Measurements from ENCODE around the gene ATN1. TPM values are rescaled to one million over a fixed set of nuclear protein-coding genes. Genes with fewer than 3 reads are reported as not detected.

The ATN1 gene
- total RNA-seq, 1 donor from 2014 or later, result 34.3 TPM

GRCh38 chr12:6946033-6946919 lies 18.5 kb downstream of the ATN1 start:
- peak; percentile 78 for DNase-seq

GRCh38 chr12:6946920-6947374 lies 19.2 kb downstream of the ATN1 start:
- no peak for DNase-seq

- DNase-seq, result no peak
These were observed 19.9 kb downstream of the ATN1 start for GRCh38 chr12:6947615-6948014.

GRCh38 chr12:6948873-6949594 lies 21.3 kb downstream of the ATN1 start:
- DNase-seq, result no peak

- no peak for DNase-seq
These were observed 22.6 kb downstream of the ATN1 start for GRCh38 chr12:6950401-6950801.

- no peak for DNase-seq
These were observed 23.2 kb downstream of the ATN1 start, which contains the start of gene PTPN6 for GRCh38 chr12:6950811-6951540. Gene PTPN6, plus strand, starts transcription at chr12:6951356. Its CDS starts 157 bp downstream, at chr12:6951513.

GRCh38 chr12:6951551-6952120 lies 23.9 kb downstream of the ATN1 start:
- DNase-seq, result no peak

GRCh38 chr12:6952121-6952862 lies 24.5 kb downstream of the ATN1 start:
- no peak for DNase-seq

GRCh38 chr12:6952863-6953441 lies 25.2 kb downstream of the ATN1 start:
- DNase-seq, result no peak

GRCh38 chr12:6953442-6954315 lies 25.9 kb downstream of the ATN1 start:
- DNase-seq, result peak; percentile 83

GRCh38 chr12:6954316-6955107 lies 26.8 kb downstream of the ATN1 start:
- DNase-seq, result no peak

GRCh38 chr12:6955108-6956020 lies 27.6 kb downstream of the ATN1 start:
- no peak for DNase-seq

- no peak for DNase-seq
These were observed 28.4 kb downstream of the ATN1 start for GRCh38 chr12:6956021-6956727.

GRCh38 chr12:6957151-6957701 lies 29.5 kb downstream of the ATN1 start:
- no peak for DNase-seq

GRCh38 chr12:6957741-6958608 lies 30.2 kb downstream of the ATN1 start:
- DNase-seq, result no peak

GRCh38 chr12:6958609-6959057 lies 30.9 kb downstream of the ATN1 start:
- no peak for DNase-seq

Data from tongue (tissue), 2 donors.